Right lobe of liver (tissue), 4 donors: Measurements from ENCODE around the gene CD83.

Experiments
- CTCF ChIP-seq, 4 donors: fragments of 200-600 bp in 3 of 4; fragments of 450-650 bp in 1 of 4; IDR thresholded peaks; one replicate each; pipeline versions ENCODE4 v1.5.1 to v1.8.0; 2016 to 2022; ENCODE audit warnings: antibody characterized with exemption in 4 of 4, mild to moderate bottlenecking in 2 of 4
- POLR2A ChIP-seq: fragments of 450-650 bp; IDR thresholded peaks from one replicate; pipeline ENCODE4 v1.6.1; 2017; ENCODE audit warnings: antibody characterized with exemption, mild to moderate bottlenecking
- donor health status: DM: no; HTN: no; CAD: no.
- donor health status: DM: no; HTN: no; CAD: no.
- donor health status: DM: no; HTN: yes; CAD: no.

- TF ChIP-seq CTCF (IDR thresholded peaks at IDR 0.05) (no peak), POLR2A (no peak)
Measured at GRCh38 chr6:14172562-14172961, 55.0 kb downstream of the CD83 start.
